MM.1S (cell line): ENCODE results near the gene ITK.

Experiments used
- DNase-seq: peaks from one replicate; pipeline ENCODE4 v3.0.0-alpha.2; 2015
- H2AFZ ChIP-seq: fragments of 300-600 bp; sonication (generic); 2 replicates; pipeline ENCODE4 v1.6.0; 2016; ENCODE audit warnings: antibody characterized with exemption, low read length
- H3F3A ChIP-seq: fragments of 300-600 bp; sonication (generic); 2 replicates; pipeline ENCODE4 v1.6.1; 2016; ENCODE audit warnings: mild to moderate bottlenecking, antibody characterized with exemption, low read length, moderate library complexity, mixed read lengths; ENCODE audit not compliant: insufficient read depth
- H3K27ac ChIP-seq: fragments of 300-600 bp; sonication (generic); 2 replicates; pipeline ENCODE4 v1.5.1; 2016; ENCODE audit warnings: mild to moderate bottlenecking, low read length
- H3K27me3 ChIP-seq: fragments of 300-600 bp; sonication (generic); replicated peaks from 2 replicates; pipeline ENCODE4 v1.6.0; 2016; ENCODE audit warnings: low read length; ENCODE audit not compliant: insufficient read depth
- H3K36me3 ChIP-seq: fragments of 300-600 bp; sonication (generic); replicated peaks from 2 replicates; pipeline ENCODE4 v1.6.1; 2016; ENCODE audit warnings: mild to moderate bottlenecking, low read length, mixed read lengths; ENCODE audit not compliant: insufficient read depth
- H3K4me1 ChIP-seq: fragments of 300-600 bp; sonication (generic); 2 replicates; pipeline ENCODE4 v1.6.1; 2016; ENCODE audit warnings: low read length, mixed read lengths
- H3K4me2 ChIP-seq: fragments of 300-600 bp; sonication (generic); 2 replicates; pipeline ENCODE4 v1.6.0; 2016; ENCODE audit warnings: low read depth, low read length
- H3K4me3 ChIP-seq: fragments of 300-600 bp; sonication (generic); 2 replicates; pipeline ENCODE4 v1.5.1; 2016; ENCODE audit warnings: low read length, mixed read lengths
- H3K79me2 ChIP-seq: fragments of 300-600 bp; sonication (generic); 2 replicates; pipeline ENCODE4 v1.6.1; 2016; ENCODE audit warnings: mixed run types, low read length, mixed read lengths
- H3K9ac ChIP-seq: fragments of 300-600 bp; sonication (generic); 2 replicates; pipeline ENCODE4 v1.6.1; 2016; ENCODE audit warnings: low read length, mixed read lengths
- H3K9me2 ChIP-seq: fragments of 300-600 bp; sonication (generic); replicated peaks from 2 replicates; pipeline ENCODE4 v1.6.1; 2016; ENCODE audit warnings: mild to moderate bottlenecking, low read length, mixed read lengths; ENCODE audit not compliant: insufficient read depth
- H3K9me3 ChIP-seq: fragments of 300-600 bp; sonication (generic); replicated peaks from 2 replicates; pipeline ENCODE4 v1.6.1; 2016; ENCODE audit warnings: mild to moderate bottlenecking, low read length, mixed read lengths; ENCODE audit not compliant: insufficient read depth
- H4K20me1 ChIP-seq: fragments of 300-600 bp; sonication (generic); 2 replicates; pipeline ENCODE4 v1.6.1; 2016; ENCODE audit warnings: mild to moderate bottlenecking, low read length, moderate library complexity, mixed read lengths; ENCODE audit not compliant: insufficient read depth
- EZH2 ChIP-seq: fragments of 300-600 bp; sonication (generic); optimal IDR thresholded peaks from 2 replicates; pipeline ENCODE3; 2017; ENCODE audit warnings: low read depth, mild to moderate bottlenecking, antibody characterized with exemption, low read length, mixed read lengths
- EZH2phosphoT487 ChIP-seq: fragments of 300-600 bp; sonication (generic); IDR thresholded peaks from 2 replicates; pipeline ENCODE4 v1.6.1; 2018; ENCODE audit warnings: antibody characterized with exemption, low read length
- TF ChIP-seq, protein P1 (sequence below): fragments of 300-600 bp; sonication (generic); IDR thresholded peaks from 2 replicates; pipeline ENCODE4 v1.5.1; 2016; ENCODE audit warnings: antibody characterized with exemption, low read length, mixed read lengths

Gene ITK

DNA sequence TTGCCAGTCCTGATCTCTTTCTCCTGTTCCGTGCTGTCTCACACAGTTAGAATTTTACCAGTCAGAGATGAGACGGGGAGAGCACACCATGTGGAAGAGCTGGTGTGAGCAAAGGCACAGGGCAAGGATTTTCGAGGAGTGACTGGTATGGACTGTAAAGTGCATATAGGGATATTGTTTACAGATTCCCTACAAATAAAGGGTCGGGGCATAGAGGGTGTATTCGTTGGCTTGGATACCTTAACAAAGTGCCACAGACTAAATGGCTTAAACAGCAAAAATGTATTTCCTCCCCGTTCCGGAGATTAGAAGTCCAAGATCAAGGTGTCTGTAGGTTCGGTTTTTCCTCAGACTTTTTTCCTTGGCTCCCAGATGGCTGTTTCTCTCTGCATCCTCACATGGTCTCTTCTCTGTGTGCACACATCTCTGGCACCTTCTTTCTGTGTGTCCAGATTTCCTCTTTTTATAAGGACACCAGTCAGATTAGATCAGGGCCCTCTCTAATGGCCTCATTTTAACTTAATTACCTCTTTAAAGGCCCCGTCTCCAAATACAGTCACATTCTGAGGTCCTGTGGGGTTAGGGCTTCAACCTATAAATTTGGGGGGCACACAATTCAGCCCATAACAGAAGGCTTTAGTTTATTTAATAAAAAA lies 108.7 kb downstream of the ITK start:
- Histone ChIP-seq H3K4me3 (no peak overlapping the region), H2AFZ (no peak overlapping the region), H3K9me3 (no peaks in the 10 kb centered on the region), H3K4me2 (no peak overlapping the region), H3K9ac (no peak overlapping the region), H3K36me3 (peaks cover 2% of the 10 kb centered on the region; the same call in 1 of the 2 replicates), H3K4me1 (no peaks in the 10 kb centered on the region), H3K27ac (no peak overlapping the region), H3K9me2 (no peaks in the 10 kb centered on the region), H3F3A (no peaks in the 10 kb centered on the region), H4K20me1 (no peaks in the 10 kb centered on the region), H3K79me2 (peaks cover 25% of the 10 kb centered on the region), H3K27me3 (no peaks in the 10 kb centered on the region)
- DNase-seq, result no peak
- TF ChIP-seq EZH2 (no peak), EZH2phosphoT487 (no peak)
- TF ChIP-seq, protein P1, sequence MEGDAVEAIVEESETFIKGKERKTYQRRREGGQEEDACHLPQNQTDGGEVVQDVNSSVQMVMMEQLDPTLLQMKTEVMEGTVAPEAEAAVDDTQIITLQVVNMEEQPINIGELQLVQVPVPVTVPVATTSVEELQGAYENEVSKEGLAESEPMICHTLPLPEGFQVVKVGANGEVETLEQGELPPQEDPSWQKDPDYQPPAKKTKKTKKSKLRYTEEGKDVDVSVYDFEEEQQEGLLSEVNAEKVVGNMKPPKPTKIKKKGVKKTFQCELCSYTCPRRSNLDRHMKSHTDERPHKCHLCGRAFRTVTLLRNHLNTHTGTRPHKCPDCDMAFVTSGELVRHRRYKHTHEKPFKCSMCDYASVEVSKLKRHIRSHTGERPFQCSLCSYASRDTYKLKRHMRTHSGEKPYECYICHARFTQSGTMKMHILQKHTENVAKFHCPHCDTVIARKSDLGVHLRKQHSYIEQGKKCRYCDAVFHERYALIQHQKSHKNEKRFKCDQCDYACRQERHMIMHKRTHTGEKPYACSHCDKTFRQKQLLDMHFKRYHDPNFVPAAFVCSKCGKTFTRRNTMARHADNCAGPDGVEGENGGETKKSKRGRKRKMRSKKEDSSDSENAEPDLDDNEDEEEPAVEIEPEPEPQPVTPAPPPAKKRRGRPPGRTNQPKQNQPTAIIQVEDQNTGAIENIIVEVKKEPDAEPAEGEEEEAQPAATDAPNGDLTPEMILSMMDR, result no peak

DNA sequence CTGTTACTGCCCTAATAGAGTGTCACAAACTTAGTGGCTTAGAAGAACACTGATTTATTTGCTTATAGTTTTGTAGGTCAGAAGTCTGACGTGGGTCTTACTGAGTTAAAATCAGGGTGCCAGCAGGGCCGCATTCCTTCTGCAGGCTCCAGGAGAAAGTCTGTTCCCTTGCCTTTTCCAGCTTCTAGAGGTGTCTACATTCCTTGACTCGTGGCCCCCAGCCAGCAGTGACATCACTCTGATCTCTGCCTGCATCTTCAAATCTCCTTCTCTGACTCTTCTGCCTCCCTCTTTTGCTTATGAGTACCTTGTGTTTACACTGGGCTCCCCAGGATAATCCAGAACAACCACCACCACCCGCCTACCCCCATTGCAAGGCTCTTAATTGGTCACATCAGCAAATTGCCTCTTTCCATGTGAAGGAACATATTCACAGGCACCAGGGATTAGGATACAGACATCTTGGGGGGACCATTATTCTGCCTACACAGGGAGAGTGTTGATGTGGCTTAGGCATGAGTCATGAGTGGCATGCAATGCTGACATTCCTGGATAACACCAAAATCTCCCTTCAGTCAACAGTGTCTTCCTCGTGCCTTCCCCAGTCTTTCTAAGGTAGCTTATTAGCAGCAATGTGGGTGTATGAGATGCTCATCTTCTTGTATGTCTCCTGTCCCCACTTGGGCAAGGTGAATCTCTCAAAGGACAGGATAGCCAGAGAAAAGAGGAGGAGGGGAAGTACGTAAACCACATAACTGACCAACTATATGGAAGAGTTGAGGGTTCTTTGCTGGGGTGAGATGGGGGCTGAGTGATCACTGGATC lies 109.7 kb downstream of the ITK start:
- H3K4me1 ChIP-seq, result peaks cover 6% of the 10 kb centered on the region; the same call in 1 of the 2 replicates
- no peak overlapping the region for H2AFZ ChIP-seq
- DNase-seq, result no peak
- no peak for TF ChIP-seq EZH2phosphoT487
- TF ChIP-seq EZH2, result no peak
- TF ChIP-seq, protein P1, result no peak
- H3F3A ChIP-seq, result no peaks in the 10 kb centered on the region
- H3K27ac ChIP-seq, result no peak overlapping the region
- no peaks in the 10 kb centered on the region for H3K27me3 ChIP-seq
- H3K9me3 ChIP-seq, result no peaks in the 10 kb centered on the region
- peaks cover 14% of the 10 kb centered on the region for H3K79me2 ChIP-seq
- H3K4me3 ChIP-seq, result no peak overlapping the region
- no peaks in the 10 kb centered on the region for H4K20me1 ChIP-seq
- no peaks in the 10 kb centered on the region for H3K9me2 ChIP-seq
- peaks cover 2% of the 10 kb centered on the region; the same call in 1 of the 2 replicates for H3K36me3 ChIP-seq
- no peak overlapping the region for H3K9ac ChIP-seq
- no peak overlapping the region for H3K4me2 ChIP-seq

DNA sequence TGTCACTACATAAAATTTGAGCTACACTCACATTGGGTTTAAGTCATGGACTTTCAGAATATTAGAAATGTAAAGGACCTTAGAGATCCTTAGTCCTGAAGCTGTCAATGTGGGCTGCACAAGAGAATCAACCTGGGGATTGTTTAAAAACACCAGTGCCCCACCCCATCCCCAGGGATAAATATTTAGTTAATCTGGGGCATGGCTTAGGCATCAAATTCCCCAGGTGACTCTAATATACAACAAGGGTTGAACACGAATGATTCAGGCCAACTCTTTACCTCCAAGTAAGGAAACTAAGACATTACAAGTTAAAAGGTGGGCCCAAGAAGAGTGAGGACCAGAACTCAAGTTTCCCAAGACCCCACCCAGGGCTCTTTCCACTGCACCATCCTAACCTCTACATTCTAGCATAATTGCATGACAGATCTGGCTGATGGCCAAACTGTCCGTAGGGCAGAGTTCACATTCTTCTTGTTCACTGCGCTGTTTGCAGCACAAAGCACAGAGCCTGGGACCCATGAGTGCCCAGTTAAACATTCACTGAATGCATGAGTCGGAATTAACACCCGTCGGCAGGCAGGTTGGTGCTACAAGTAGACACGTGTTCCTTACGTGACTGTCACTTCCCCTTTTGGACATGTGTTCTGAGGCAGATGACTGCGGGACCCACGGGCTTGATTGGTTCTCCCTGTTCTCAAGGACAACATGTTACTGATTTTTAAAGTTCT lies 110.5 kb downstream of the ITK start:
- Histone ChIP-seq H3F3A (no peaks in the 10 kb centered on the region), H3K9ac (no peak overlapping the region), H3K4me1 (peaks cover 11% of the 10 kb centered on the region), H3K79me2 (0 out of 2 replicates have a peak, but pooled peaks cover 9% of the 10 kb centered on the region), H3K36me3 (no peaks in the 10 kb centered on the region; the same call in 1 of the 2 replicates), H3K4me2 (no peak overlapping the region), H3K9me2 (no peaks in the 10 kb centered on the region), H3K9me3 (no peaks in the 10 kb centered on the region), H3K27me3 (no peaks in the 10 kb centered on the region), H3K4me3 (no peak overlapping the region), H3K27ac (no peak overlapping the region), H2AFZ (no peak overlapping the region), H4K20me1 (no peaks in the 10 kb centered on the region)
- TF ChIP-seq EZH2 (no peak), EZH2phosphoT487 (no peak)
- TF ChIP-seq, protein P1, result no peak
- DNase-seq, result no peak
